ENCODE results near the gene CLSTN2.

CLSTN2 gene

DNA sequence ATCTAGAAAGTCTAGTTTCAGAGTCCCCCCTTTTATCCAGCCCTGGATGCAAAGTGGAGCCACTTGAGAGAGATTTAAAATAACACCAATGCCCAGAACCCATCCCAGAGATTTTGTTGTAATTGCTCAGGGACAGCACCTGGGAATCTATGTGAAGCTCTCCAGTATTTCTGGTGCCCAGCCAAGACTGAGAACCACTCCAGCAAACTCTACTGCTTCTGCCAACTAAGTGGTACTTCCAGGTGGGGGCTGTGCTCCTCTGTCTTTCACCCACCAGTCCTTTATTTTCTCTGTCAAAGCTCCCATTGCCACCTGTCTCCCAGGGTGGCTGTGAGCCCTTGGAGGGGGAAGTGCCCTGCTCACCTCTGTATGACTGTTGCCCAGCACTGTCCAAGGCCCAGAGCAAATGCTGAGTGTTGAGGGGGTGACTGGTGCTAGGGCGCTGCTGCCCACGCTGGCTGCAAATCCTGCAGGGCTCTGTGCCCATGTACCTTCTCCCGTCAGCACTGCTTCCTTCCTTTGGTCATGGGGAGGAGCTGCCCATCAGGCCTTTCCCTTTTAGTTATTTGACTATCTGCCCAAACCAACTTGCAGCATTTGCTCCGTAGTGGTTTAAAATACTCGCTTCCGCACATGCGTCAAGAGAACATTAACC is 9.4 kb downstream of the CLSTN2 start:
- no peak for DNase-seq (ENCODE audit: low spot score)

DNA sequence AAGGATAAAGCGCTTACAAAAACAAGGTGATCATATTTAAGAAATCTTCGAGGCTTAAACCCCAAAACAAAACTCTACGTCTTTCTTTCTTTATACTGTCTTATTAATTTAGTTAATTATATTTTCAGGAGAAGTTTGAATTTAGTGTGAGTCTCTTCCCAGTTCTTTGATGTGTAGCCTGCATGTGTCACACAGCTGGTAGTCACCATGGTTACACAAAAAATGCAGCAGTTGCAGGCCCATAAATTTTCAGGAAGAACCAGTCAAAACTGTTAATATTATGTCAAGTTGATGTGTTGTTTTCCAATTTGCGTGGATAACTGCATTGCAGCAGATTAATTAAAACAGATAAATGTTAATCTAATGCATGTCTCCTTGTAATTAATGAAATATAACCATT is 10.4 kb downstream of the CLSTN2 start:
- DNase-seq (ENCODE audit: low spot score), result no peak

DNA sequence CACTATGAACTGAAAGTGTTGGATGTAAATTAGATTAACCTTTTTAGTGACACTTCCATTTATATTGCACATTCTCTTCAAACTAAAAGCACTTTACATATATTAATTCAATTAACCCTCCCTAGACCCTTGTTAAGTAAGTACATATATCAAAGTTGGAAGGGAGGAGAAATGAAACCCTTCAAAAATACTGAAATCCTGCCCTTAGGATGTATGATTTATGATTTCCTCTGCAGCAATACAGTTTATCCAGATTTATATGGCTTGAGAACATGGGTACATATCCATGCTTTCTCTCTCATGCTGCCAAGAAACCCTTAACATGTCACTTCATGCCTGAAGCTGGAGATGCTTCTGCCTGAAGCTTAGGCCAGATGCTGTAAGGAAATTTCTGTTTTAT is 11.0 kb downstream of the CLSTN2 start:
- no peak for DNase-seq (ENCODE audit: low spot score)

DNA sequence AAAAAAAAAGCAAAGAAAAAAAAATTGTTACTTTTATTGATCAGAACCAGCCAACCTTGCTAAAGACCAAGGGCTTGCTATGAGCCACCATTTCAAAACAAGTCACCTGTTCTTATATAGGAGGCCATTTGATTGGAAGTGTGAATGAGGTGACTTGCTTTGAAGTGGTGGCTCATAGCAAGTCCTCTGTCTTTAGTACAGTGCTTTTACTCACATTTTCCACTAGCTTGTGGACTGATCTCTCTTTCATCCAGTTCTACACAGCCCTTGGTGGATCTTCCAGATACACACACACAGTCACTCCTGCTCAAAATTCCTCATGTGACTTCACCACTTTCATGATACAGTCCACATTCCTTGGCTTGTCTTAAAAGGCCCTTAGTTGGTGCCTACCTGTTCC is 13.5 kb downstream of the CLSTN2 start:
- no peak for DNase-seq (ENCODE audit: low spot score)

DNA sequence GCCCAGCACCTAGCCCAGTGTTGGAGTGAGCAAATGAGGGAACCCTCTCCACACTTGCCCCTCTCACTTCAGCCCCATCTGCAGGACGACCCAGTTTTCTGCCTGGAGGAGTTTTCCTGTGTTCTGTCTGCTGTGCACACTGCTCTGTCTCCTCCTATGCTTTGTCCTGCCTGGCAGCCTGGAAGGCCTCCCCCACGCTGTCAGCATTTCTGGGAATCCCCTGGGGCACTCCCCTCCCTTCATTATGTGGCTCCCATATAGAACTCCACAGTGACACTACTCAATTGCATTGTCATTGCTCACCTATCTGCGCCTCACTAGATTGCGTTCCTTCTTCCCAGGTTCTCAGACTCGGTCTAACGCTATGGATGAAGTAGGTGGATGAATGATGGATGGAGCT is 13.9 kb downstream of the CLSTN2 start:
- no peak for DNase-seq (ENCODE audit: low spot score)

DNA sequence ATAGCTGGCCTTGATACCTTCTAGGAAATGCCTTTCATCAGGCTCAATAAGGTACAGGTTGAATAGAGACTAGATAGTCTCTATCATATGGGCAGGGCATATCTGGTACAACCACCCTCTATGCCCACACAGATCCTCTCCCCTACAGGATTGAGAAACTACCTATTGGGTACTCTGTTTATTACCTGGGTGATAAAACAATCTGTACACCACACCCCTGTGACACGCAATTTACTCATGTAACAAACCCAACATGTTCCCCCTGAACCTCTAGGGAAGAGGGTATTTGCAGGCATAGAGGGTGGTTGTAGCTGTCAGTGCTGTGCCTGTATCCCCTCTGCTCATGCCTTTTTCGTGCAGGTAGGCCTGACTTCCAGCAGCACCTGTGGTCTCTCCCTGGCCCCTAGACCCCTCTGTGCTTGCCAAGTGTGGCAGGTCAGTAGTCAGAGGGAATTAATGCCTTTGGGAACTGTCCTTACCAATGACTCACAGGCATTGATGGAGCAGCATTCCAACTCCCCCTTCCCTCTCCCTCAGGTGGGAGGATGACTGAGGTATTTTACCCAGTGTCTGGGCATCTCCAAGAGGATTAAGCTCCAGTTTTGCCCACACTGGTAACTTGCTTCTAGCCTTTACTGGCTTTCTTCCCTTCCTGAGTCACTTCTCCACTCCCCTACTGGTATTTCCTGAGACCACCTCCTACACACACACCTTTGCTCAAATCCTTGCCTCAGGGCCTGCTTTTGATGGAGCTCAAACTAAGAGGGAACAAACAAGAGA is 18.3 kb downstream of the CLSTN2 start:
- no peak for DNase-seq (ENCODE audit: low spot score)

DNA sequence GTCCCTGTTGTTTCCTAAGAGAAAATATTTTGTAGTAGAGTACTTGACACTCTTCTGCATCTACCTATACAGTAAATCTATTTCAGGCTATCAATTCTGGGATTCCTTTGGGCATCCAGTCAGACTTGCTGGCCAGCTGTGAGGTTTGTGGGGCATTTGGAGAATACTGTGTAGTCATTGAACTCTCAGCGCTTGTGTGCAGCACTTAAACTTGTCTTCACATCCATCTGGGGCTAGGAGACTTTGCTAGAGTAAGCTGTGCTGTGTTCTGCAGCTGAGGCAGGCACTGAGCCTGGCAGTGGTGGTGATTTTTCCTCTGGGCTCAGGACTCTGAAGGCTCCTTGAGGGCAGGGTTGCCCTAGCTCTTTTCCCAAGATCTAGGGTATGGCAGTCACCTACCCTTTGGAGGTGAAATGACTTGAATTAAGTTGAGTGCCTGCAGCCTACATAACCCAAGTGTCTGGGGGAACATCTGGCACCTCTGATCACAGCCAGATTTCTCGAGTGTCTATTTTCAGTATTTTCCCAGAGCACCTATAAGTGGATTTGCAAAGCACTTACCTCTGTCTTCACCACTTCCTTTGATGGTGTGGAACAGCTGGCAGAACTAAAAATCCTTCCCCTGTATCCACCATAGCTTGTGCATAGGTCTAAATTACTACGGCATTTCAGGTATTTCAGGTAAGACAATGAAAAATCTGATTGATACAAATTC is 19.3 kb downstream of the CLSTN2 start:
- no peak for DNase-seq (ENCODE audit: low spot score)

DNA sequence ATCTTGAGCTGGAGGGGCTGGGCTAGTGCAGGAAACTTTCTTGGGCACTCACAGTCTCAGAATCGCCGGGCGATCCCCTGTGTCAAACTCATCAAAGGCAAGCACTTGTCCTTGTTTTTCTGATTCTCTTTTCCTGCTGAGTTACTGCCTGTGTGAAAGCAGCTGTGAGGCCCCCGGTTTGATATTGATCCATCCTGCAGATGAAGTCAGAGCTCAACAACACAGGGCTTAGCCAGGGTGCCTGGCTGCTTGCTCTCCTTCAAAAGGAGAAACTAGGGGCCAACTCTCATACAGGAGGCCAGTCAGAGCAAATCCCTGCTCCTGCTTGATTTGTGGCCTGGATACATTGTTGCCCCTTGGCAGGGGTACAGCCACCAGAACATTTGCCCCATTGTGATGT is 22.9 kb downstream of the CLSTN2 start:
- no peak for DNase-seq (ENCODE audit: low spot score)

DNA sequence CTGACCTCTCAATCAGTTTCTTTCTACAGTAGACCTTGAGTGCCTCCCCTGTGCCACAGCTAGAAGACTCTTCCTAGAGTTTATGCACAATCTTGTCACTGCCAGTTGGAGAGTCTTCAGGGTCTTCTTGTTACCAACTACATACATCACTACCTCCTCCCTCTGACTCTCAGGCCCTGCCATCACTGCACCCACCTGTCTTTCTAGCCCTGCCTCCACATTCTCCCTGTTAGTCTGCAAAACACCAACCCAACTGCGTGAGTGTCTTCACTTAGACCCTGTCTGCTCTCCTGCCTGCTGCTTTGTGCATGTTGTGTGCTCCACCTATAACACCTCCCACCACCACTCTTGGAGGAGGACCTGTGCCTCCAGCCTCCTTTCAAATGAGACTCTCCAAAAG is 34.4 kb downstream of the CLSTN2 start:
- DNase-seq (ENCODE audit: low spot score), result no peak

DNA sequence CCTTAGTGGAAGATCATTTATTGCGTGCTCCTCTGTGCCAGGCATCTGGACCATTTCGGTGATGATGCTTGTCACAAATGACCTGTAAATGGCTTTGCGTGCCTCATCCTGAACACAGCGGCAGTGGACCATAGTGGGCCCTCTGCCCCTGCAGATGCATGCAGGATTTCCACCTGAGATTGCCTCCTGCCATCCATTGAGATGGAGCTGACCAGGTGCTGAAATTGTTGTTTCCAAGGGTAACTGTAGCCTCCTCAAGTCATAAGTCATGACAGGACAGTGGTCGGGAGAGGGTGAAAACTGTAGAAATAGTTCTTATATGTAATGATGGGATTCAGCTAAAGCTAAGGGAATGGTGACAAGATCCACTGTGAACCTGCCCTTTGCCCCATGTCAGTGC is 35.5 kb downstream of the CLSTN2 start:
- DNase-seq (ENCODE audit: low spot score), result no peak

DNA sequence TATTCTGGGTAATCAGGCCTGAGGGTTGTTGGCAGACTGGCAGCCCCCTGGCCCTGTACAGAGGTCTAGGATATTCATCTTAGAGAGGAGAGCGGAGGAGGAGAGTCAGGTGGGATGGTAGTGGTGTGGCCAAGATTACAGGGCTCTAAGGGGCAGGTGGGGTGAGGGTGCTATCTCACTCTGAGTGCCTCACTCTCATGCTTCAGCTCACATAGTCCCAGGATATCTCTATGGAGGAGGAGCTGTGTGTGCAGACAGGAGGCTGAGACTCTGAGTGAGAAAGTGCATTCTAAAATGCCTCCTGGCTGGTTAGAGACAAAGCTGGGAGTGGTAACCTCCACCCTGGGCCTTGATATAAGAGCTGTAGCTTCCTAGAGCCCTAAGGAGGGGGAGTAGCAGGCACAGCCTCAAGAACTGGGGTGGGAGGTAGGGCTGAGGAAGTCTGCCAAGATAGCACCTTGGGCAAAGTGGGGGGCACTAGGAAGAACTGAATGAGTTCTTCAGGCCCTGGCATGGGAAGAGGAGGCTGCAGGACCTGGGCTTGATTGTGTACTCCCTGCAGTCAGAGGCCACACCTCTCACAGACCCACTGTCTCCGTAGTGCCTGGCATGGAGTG is 39.9 kb downstream of the CLSTN2 start:
- DNase-seq (ENCODE audit: low spot score), result no peak

DNA sequence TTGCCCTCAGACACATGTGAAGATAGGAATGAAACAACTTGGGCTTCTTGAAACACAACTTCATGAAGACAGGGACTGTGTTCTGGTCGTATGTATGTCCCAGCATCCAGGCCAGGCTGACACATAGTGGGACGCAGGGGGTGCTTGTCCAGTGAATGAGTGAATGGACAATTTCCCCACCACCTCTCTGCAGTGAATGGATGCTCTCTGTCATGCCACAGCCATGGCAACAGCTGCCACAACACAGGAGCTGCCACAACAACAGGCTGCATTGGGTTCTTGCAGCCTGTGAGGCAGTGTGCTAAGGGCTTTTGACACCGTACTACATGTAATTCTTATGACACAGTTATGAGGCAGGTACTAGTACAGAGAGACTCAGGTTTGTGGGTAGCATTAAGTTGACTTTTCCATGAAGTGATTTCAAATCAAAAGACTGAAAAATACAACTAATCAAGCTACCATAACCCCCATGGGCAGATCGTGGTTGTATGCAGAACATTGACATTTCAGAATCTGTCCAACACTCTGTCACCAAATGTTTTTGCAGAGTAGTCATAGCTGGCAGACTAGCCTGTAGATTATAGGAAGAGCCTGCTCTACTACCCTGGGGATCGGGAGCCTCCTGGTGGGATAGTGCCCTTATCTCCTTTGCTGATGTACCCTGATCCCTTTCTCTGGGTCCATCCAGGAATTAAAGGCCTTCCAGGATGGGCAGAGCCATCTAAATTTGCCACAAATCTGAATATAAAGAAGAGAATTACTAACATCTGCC is 40.8 kb downstream of the CLSTN2 start:
- DNase-seq (ENCODE audit: low spot score), result no peak

DNA sequence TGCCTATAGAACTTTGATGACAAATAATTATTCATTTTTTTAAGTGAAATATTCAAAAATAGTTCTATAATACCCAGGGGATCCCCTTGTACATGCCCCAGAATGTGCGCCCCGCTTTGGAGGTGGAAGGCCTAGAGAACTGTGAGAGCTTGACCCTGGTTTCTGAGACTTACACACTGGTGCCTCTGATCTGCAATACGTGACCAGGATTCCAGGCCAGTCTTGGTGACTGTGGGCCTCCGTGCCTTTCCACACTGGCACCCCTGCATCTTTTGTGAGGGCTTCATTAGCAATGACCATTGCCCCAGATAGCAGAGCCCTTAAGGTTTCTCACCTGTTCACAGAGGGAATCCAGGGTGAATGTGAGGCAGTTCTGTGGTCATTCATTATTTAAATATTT is 44.0 kb downstream of the CLSTN2 start:
- no peak for DNase-seq (ENCODE audit: low spot score)

DNA sequence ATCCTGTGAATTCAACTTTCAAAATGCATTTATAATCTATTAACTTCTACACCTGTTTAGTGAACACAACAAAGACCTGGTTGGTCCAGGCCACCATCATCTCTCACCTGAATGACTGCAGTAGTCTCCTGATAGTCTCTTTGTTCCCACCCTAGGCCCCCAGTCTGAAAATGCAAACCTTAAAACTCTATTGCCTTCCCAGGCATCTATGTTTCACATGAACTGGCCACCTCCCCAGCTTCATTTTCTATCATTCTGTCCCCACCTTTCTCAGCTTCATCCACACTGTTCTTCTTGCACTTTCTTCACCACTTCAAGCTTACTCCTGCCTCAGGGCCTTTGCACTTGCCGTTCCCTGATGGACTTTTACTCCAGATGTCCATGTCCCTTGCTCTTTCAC is 45.0 kb downstream of the CLSTN2 start:
- no peak for DNase-seq (ENCODE audit: low spot score)

DNA sequence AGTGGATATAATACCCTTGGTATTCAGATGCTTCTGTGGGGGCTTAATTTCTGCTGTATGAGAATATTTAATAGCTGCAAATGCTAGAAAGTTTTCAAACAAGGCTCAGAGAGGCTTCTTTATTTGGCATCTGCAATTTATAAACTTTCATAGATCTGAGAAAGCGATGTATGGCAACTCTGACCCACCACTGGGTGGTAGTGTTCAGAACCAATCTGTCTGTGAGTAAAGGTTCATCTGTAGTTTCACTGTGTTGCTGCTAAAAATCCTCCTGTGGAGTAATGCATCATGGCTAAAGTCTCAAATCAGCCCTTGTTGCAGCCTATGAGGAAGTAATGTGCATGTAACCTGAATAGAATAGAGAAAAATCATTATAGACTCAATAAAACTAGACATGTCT is 47.4 kb downstream of the CLSTN2 start:
- peak; percentile 25 for DNase-seq (ENCODE audit: low spot score)

DNA sequence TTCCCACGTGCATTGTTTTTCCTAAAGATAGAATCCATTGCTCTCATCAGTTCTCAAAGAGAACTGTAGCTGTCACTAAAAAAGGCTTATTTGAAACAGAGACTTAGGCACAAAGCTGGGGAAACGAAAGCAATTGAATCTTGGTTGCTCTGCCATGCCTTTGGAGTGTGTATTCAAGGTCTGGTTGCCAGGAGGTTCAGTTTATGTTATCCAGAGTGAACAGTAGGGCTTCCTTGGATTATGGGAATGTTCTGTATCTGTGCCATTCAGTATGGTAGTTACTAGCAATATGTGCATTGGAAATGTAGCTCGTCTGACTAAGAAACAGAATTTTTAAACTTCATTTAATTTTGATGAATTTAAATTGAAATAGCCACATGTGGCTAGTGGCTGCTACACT is 50.6 kb downstream of the CLSTN2 start:
- DNase-seq (ENCODE audit: low spot score), result no peak

DNA sequence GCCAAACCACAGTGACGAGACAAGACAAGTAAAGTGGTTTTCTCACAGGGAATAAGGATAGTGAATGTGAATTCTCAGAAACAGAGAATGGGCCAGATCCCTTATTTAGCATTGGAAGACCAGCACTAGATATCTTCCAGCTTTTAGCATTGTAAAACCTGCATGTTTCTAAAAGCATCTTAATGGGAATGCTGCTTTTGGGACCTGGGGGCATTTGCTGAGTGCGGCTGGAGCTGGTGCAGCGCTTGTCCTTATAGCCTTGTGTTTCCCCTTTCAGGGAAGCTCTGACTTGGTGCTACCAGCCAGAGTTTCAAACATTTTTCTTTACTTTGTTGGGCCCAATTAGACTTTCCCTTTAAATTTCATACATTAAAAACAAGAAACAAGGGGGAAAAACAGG is 52.9 kb downstream of the CLSTN2 start:
- no peak for DNase-seq (ENCODE audit: low spot score)

DNA sequence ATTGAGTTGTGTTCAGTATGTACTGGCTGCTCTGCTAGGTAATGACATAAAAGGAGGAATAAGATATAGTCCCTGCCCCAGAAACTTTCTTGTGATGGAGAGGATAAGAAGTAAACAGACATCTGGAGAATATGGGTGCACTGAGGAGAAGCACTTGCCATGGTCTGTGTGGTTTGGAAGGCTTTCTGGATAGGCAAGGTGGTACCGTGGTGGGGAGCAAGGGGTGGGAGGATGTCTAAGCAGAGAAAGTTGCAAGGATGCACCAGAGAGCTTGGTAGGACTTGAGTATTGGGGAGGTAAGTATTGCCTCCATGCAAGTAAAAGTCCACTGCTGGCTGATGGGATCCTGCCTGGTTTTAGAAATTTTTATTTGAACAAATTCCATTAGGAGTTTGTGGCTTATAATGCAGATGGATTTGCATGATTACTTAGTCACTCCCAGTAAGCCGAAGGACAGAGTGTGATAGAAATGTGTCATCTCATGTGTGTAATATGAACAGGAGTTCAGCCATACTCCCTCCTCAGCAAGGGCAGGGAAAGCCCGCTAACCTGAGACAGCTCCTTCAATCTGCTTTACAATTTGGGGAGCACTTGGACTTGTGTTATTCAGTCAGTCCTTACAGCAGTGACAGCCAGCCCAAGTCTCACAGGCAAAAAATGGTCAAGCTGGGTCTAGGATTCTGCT is 53.6 kb downstream of the CLSTN2 start:
- DNase-seq (ENCODE audit: low spot score), result no peak

DNA sequence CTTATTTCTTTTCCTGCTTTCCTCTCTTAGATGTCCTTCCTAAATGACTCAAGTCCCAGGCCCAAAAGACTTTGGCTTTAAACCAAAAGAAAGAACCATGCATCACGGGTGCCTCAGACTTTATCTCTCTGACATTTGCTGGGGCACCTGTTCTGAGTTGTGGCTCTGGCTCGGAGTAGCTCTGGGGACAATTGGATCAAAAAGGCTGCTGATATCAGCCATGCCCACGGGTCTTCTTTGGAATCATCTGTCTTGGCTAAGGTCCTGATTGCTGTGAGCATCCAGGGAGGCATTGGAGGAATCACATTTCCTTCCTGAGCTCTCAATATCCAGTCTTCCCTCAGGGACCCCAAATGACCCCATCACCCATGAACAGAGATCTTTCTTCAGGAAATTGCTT is 59.9 kb downstream of the CLSTN2 start:
- no peak for DNase-seq (ENCODE audit: low spot score)

DNA sequence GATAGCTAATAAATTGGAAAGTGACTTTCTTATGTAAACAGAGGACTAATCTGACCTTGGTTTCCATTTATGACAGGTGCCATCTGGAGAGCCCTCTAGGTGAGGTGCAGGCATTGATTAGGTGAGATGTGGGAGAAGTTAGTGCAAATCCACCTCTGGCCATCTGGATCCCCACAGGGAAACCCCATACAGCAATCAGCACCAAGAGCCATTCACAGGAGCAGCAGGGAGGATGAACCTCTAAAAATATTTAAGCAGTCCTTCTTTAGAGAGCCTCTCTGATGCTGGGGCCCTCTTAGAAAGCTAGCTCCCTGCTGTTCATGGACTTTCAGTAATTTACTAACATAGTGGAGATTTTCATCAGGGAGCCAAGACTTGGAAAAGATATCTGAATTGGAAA is 69.3 kb downstream of the CLSTN2 start:
- no peak for DNase-seq (ENCODE audit: low spot score)

DNA sequence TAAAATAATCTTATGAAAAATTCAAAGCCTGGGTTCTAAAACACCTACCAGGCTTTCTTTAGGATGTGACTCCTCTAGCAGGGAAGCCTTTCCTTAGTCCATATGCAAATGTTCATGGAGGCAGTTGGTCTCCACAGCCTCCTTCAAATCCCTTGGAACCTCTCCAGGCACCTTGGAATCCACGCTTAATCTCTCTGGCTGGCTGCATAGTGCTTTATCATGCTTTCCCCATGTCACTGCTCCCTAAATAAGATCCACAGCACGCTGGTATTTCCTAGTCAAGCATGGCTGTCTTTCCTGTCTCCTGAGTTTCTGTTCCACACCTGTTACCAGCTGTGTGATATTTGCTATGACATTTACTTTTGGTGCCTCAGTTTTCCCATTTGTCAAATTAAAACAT is 71.3 kb downstream of the CLSTN2 start:
- DNase-seq (ENCODE audit: low spot score), result no peak

DNA sequence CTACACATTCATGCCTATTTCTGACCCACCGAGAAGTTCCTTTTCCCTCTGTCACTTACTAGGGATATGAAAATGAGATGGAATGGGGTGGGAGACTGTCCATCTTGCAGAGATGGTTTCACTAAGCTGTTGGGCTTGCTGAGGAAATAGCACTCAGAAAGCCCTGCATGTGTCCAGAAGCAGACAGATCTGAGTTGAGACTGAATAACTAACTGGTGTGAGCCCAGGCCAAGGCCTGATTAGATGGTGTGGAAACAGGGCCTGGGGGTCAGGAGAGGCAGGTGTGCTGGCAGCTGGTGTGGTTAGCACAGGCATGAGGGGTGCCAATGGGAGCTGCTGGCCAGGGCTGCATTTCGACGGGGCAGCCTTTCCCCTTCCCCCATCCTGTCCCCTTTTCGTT is 72.1 kb downstream of the CLSTN2 start:
- DNase-seq (ENCODE audit: low spot score), result no peak
